GM19099 (cell line): ENCODE data around the gene KCTD17.

Experiments used
- POLR2A ChIP-seq: IDR thresholded peaks from 3 replicates; pipeline ENCODE4 v1.6.1; 2011; ENCODE audit warnings: low read depth; ENCODE audit not compliant: insufficient read length; ENCODE audit errors: extremely low read depth

KCTD17 gene

GRCh38 chr22:37059876-37060449, 8.4 kb downstream of the KCTD17 start:
- no peak for TF ChIP-seq POLR2A

GRCh38 chr22:37060801-37061610, 9.5 kb downstream of the KCTD17 start:
- TF ChIP-seq POLR2A = no peak

GRCh38 chr22:37061611-37062375, 10.3 kb downstream of the KCTD17 start:
- no peak for TF ChIP-seq POLR2A

GRCh38 chr22:37062376-37062675, 10.8 kb downstream of the KCTD17 start:
- TF ChIP-seq POLR2A = no peak

- no peak for TF ChIP-seq POLR2A
These were observed 11.3 kb downstream of the KCTD17 start for GRCh38 chr22:37062702-37063381.

GRCh38 chr22:37063431-37064420, 12.2 kb downstream of the KCTD17 start:
- TF ChIP-seq POLR2A = no peak

GRCh38 chr22:37064553-37064952, 13.0 kb downstream of the KCTD17 start:
- no peak for TF ChIP-seq POLR2A

GRCh38 chr22:37065180-37065579, 13.6 kb downstream of the KCTD17 start:
- no peak for TF ChIP-seq POLR2A

GRCh38 chr22:37065961-37066360, 14.4 kb downstream of the KCTD17 start:
- no peak for TF ChIP-seq POLR2A

GRCh38 chr22:37067428-37067827, 15.9 kb downstream of the KCTD17 start:
- no peak for TF ChIP-seq POLR2A

- no peak for TF ChIP-seq POLR2A
These were observed 17.3 kb downstream of the KCTD17 start for GRCh38 chr22:37068859-37069258.

GRCh38 chr22:37069319-37069718, 17.8 kb downstream of the KCTD17 start:
- no peak for TF ChIP-seq POLR2A

GRCh38 chr22:37069719-37070118, 18.2 kb downstream of the KCTD17 start:
- no peak for TF ChIP-seq POLR2A

- TF ChIP-seq POLR2A = no peak
These were observed 18.8 kb downstream of the KCTD17 start for GRCh38 chr22:37070334-37070733.
